Prostate gland (tissue), 2 donors: ENCODE data around the gene LFNG. TPM values are rescaled to one million over a fixed set of nuclear protein-coding genes. Genes with fewer than 3 reads are reported as not detected.
A peak's percentile ranks its signal among the peaks of the same experiment; 100 is the strongest.

Source experiments
- DNase-seq: peaks from one replicate; pipeline ENCODE4 v3.0.0-alpha.2; 2019; ENCODE audit warnings: low spot score
- H3K27ac ChIP-seq, 2 donors: fragments of 200-600 bp; sonication (generic); 2 replicates each; pipeline ENCODE4 v1.5.1; 2017 to 2019
- H3K27me3 ChIP-seq: fragments of 200-600 bp; sonication (generic); replicated peaks from 2 replicates; pipeline ENCODE4 v1.5.1; 2019; ENCODE audit not compliant: insufficient read depth
- H3K36me3 ChIP-seq, 2 donors: fragments of 200-600 bp; sonication (generic); 1 replicate in 1 of 2; 2 replicates in 1 of 2; pipeline versions ENCODE4 v1.5.1 to v1.8.1; 2017 to 2019
- H3K4me1 ChIP-seq: fragments of 200-600 bp; sonication (generic); replicated peaks from 2 replicates; pipeline ENCODE4 v1.5.1; 2019
- H3K4me3 ChIP-seq, 2 donors: fragments of 200-600 bp; sonication (generic); 2 replicates each; pipeline ENCODE4 v1.5.1; 2017 to 2019
- H3K9me3 ChIP-seq: fragments of 200-600 bp; sonication (generic); 2 replicates; pipeline ENCODE4 v1.5.1; 2017
- CTCF ChIP-seq, 4 experiments: fragments of 200-600 bp in 2 of 4; fragments of 450-650 bp in 2 of 4; sonication (generic) in 2 of 4; IDR thresholded peaks; 1 replicate in 3 of 4; 2 replicates in 1 of 4; pipeline ENCODE4 v1.5.1; 2016 to 2019; ENCODE audit warnings: antibody characterized with exemption in 4 of 4, mild to moderate bottlenecking in 2 of 4, moderate library complexity in 2 of 4
- POLR2A ChIP-seq: fragments of 450-650 bp; IDR thresholded peaks from one replicate; pipeline ENCODE4 v1.6.1; 2016; ENCODE audit warnings: antibody characterized with exemption, mild to moderate bottlenecking
- POLR2AphosphoS5 ChIP-seq: sonication (generic); formaldehyde crosslinking; IDR thresholded peaks from one replicate; pipeline ENCODE4 v1.6.1; 2017; ENCODE audit warnings: antibody characterized with exemption
- WGBS: methylation state at CpG from one replicate; pipeline ENCODE4 v1.1.5; 2018; 5-methylcytosine and 5-hydroxymethylcytosine counted together
- intact Hi-C: fragments of 100-400 bp; cut with DNase I; formaldehyde crosslinking; loops from one replicate; pipeline ENCODE4 v1.14.2; 2022
- total RNA-seq, 2 donors: library from RNA; depleted of rRNA; stranded (reverse); fragments of >200 nt; gene quantifications; one replicate each; pipeline ENCODE4 v1.1.0, GENCODE V29; 2016

The LFNG gene
- total RNA-seq, 2 donors from 2014 or later: 45.6 to 51.7 TPM

- no peaks in the 10 kb centered on the region for H3K27me3 ChIP-seq
- peaks cover 56% of the 10 kb centered on the region for H3K4me1 ChIP-seq
- TF ChIP-seq POLR2A: no peak
- peak; percentile 88 for TF ChIP-seq POLR2AphosphoS5
- peak in 1 of 4 experiments; percentile 24 for TF ChIP-seq CTCF (IDR thresholded peaks at IDR 0.05)
These were observed 4.6 kb downstream of the LFNG start for GRCh38 chr7:2523941-2524807.

GRCh38 chr7:2524808-2525657 lies 5.5 kb downstream of the LFNG start:
- Histone ChIP-seq H3K9me3 (no peaks in the 10 kb centered on the region), H3K4me1 (peaks cover 58% of the 10 kb centered on the region), H3K27me3 (no peaks in the 10 kb centered on the region), H3K36me3 (peaks cover 0 to 12% of the 10 kb centered on the region in 2 donors), H3K27ac (peak overlapping the region; percentile 75 to 82), H3K4me3 (no peak overlapping the region)
- intact Hi-C loops: no loop called here
- TF ChIP-seq POLR2AphosphoS5 (no peak), POLR2A (no peak), CTCF (IDR thresholded peaks at IDR 0.05) (no peak)
- WGBS: 75% methylated on average over 48 of the region's 53 CpGs
- no peak for DNase-seq

More at GRCh38 chr7:2523941-2524807, 4.6 kb downstream of the LFNG start:
- H3K27ac ChIP-seq: peak overlapping the region; percentile 75 to 82
- H3K4me3 ChIP-seq: peak overlapping the region; percentile 3 to 68
- H3K36me3 ChIP-seq: peaks cover 0 to 12% of the 10 kb centered on the region in 2 donors
- intact Hi-C loops: no loop called here
- WGBS: 31% methylated on average over 50 of the region's 51 CpGs
- peak; percentile 96 for DNase-seq
- no peaks in the 10 kb centered on the region for H3K9me3 ChIP-seq

DNA sequence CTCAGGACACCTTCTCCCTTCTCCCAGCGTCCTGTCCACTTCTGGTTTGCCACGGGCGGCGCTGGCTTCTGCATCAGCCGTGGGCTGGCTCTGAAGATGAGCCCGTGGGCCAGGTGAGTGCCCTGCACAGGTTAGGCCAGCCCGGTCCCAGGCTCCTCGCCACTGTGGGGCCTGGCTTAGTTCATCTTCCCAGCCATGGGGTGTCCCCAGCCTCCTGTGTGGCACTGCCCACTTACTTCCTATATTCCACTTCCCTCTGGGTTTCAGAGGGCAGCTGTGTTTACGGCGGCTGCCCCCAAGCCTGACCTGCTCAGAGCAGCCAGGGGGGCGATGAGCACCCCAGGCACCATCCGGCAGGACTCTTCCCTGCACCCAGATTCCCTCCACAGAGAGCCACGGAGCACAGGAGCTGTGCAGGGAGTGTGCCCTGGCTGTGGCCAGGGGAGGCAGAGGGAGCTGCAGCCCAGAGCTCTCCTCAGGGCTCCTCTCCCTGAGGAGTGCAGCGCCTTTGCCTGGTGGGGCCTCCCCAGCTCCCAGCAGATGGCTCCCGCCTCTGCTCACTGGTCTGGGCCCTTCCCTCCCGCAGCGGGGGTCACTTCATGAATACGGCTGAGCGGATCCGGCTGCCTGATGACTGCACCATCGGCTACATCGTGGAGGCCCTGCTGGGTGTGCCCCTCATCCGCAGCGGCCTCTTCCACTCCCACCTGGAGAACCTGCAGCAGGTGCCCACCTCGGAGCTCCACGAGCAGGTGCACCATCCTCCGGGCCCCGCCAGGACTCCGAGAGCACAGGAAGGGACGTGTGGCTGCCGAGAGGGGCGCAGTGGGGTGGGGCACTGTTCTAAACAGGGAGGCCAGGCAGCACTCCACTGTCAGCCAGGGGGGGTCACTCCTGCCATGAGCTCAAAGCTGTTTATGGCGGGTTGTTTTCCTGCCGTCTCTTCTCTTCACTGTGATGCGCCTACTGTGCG lies 6.4 kb downstream of the LFNG start:
- intact Hi-C loops: no loop called here
- peak overlapping the region; percentile 75 to 82 for H3K27ac ChIP-seq
- TF ChIP-seq CTCF (IDR thresholded peaks at IDR 0.05): no peak
- H3K9me3 ChIP-seq: no peaks in the 10 kb centered on the region
- H3K27me3 ChIP-seq: no peaks in the 10 kb centered on the region
- H3K4me1 ChIP-seq: peaks cover 58% of the 10 kb centered on the region
- no peak for DNase-seq
- peaks cover 0 to 12% of the 10 kb centered on the region in 2 donors for H3K36me3 ChIP-seq
- no peak overlapping the region for H3K4me3 ChIP-seq
- WGBS: 92% methylated on average over 18 of the region's 36 CpGs

GRCh38 chr7:2526659-2527504 lies 7.3 kb downstream of the LFNG start:
- TF ChIP-seq CTCF (IDR thresholded peaks at IDR 0.05): no peak
- no peak for TF ChIP-seq POLR2A
- TF ChIP-seq POLR2AphosphoS5: no peak
- no peak for DNase-seq
- Histone ChIP-seq H3K4me1 (peaks cover 55% of the 10 kb centered on the region), H3K4me3 (no peak overlapping the region), H3K9me3 (no peaks in the 10 kb centered on the region), H3K27ac (peak overlapping the region; percentile 49 to 50), H3K36me3 (peaks cover 0 to 12% of the 10 kb centered on the region in 2 donors), H3K27me3 (no peaks in the 10 kb centered on the region)
- 79% methylated on average over 40 of the region's 40 CpGs for WGBS
- intact Hi-C loops: no loop called here
